A549 (cell line): ENCODE data around the gene PNMA8B. TPM values are rescaled to one million over a fixed set of nuclear protein-coding genes. Genes with fewer than 3 reads are reported as not detected.

Source experiments
- ATAC-seq, 2 experiments: fragments of 200-7000 bp in 1 of 2; fragments of >200 bp in 1 of 2; cut with Nextera tagmentation in 1 of 2; cut with Tn5 transposase in 1 of 2; 3 replicates each; pipeline versions ENCODE4 v1.8.0 to v1.9.1; 2018 to 2020; ENCODE audit warnings: mild to moderate bottlenecking in 1 of 2, moderate library complexity in 1 of 2
- CTCF ChIA-PET: fragments of 300-600 bp; sonication (Branson Sonifier 250); formaldehyde crosslinking; extraction: SDS; loops from one replicate; lab custom pipeline; 2021; ENCODE audit warnings: antibody characterized with exemption, inconsistent platforms; lab: Yijun Ruan, JAX
- POLR2A ChIA-PET: fragments of 350-600 bp; formaldehyde crosslinking; extraction: SDS; loops from one replicate; lab custom pipeline; 2021; ENCODE audit warnings: antibody characterized with exemption, inconsistent platforms; lab: Yijun Ruan, JAX
- DNase-seq, 2 experiments: peaks; one replicate each; pipeline versions ENCODE4 v3.0.0 to v3.0.0-alpha.2; 2011 to 2016; ENCODE audit warnings: low read depth in 1 of 2, low spot score in 1 of 2
- FAIRE-seq: peaks from 2 replicates; lab custom pipeline; 2011; peaks lifted over from hg19 to GRCh38; lab: Jason Lieb, UNC
- H3K27ac ChIP-seq, 2 experiments: fragments of >200 bp; sonication (Bioruptor Twin); formaldehyde crosslinking; 3 replicates each; pipeline ENCODE4 v1.5.1; 2016 to 2017
- H3K4me1 ChIP-seq: fragments of >200 bp; sonication (Bioruptor Twin); formaldehyde crosslinking; 3 replicates; pipeline ENCODE4 v1.6.1; 2016
- H3K4me2 ChIP-seq: fragments of >200 bp; sonication (Bioruptor Twin); formaldehyde crosslinking; 3 replicates; pipeline ENCODE4 v1.6.1; 2016
- H3K4me3 ChIP-seq: fragments of >200 bp; sonication (Bioruptor Twin); formaldehyde crosslinking; 3 replicates; pipeline ENCODE4 v1.5.1; 2016
- H3K9me3 ChIP-seq: fragments of >200 bp; sonication (Bioruptor Twin); formaldehyde crosslinking; 3 replicates; pipeline ENCODE4 v1.6.1; 2016
- ATOH8 ChIP-seq: fragments of 250-450 bp; sonication (Bioruptor Pico); IDR thresholded peaks from 2 replicates; pipeline ENCODE4 v1.5.0; 2020; ENCODE audit warnings: low read depth, mild to moderate bottlenecking, moderate library complexity
- BCL3 ChIP-seq: fragments of >200 bp; sonication (Bioruptor Twin); formaldehyde crosslinking; IDR thresholded peaks from 3 replicates; pipeline ENCODE4 v1.6.1; 2016
- CBX8 ChIP-seq: fragments of 200-600 bp; sonication (generic); IDR thresholded peaks from 2 replicates; pipeline ENCODE4 v1.6.1; 2016
- CHD2 ChIP-seq: fragments of 150-350 bp; IDR thresholded peaks from 2 replicates; pipeline ENCODE4 v1.6.1; 2014; ENCODE audit warnings: low read length; ENCODE audit not compliant: partially characterized antibody
- CTCF ChIP-seq: fragments of >200 bp; sonication (Bioruptor Twin); formaldehyde crosslinking; IDR thresholded peaks from 3 replicates; pipeline ENCODE4 v1.5.1; 2016
- EP300 ChIP-seq, 2 experiments: fragments of >200 bp; sonication (Bioruptor Twin); formaldehyde crosslinking; IDR thresholded peaks; 2 replicates in 1 of 2; 3 replicates in 1 of 2; pipeline ENCODE4 v1.6.1; 2016 to 2017
- GATA3 ChIP-seq: IDR thresholded peaks from 2 replicates; pipeline ENCODE4 v1.6.1; 2012; ENCODE audit warnings: borderline replicate concordance
- HEYL ChIP-seq: fragments of 250-450 bp; sonication (Bioruptor Pico); IDR thresholded peaks from 2 replicates; pipeline ENCODE4 v1.8.0; 2021; ENCODE audit warnings: mild to moderate bottlenecking, moderate library complexity
- HOXB5 ChIP-seq: fragments of 250-450 bp; sonication (Bioruptor Pico); IDR thresholded peaks from 2 replicates; pipeline ENCODE4 v1.5.0; 2020; ENCODE audit warnings: mild to moderate bottlenecking, moderate library complexity
- MAZ ChIP-seq: fragments of 150-350 bp; IDR thresholded peaks from 2 replicates; pipeline ENCODE4 v1.6.1; 2014; ENCODE audit warnings: antibody characterized with exemption, low read depth, low read length, borderline replicate concordance
- PHF8 ChIP-seq: fragments of 200-600 bp; sonication (generic); IDR thresholded peaks from 2 replicates; pipeline ENCODE4 v1.6.1; 2016; ENCODE audit warnings: low read depth, mild to moderate bottlenecking, antibody characterized with exemption, moderate library complexity, borderline replicate concordance
- POLR2AphosphoS2 ChIP-seq: conservative IDR thresholded peaks from 2 replicates; pipeline ENCODE4 v1.6.1; 2012; ENCODE audit warnings: low read length, improper control_type of control experiment, inconsistent platforms
- REST ChIP-seq: fragments of 200-600 bp; sonication (generic); IDR thresholded peaks from 2 replicates; pipeline ENCODE4 v1.6.1; 2016; ENCODE audit warnings: antibody characterized with exemption, mild to moderate bottlenecking, moderate library complexity
- ZFP36 ChIP-seq: fragments of 450-650 bp; IDR thresholded peaks from 2 replicates; pipeline ENCODE4 v1.6.1; 2014; ENCODE audit warnings: borderline replicate concordance; ENCODE audit not compliant: partially characterized antibody
- WGBS: methylation state at CpG from one replicate; pipeline ENCODE4 v1.1.6; 2017; ENCODE audit errors: missing lambda C conversion rate; 5-methylcytosine and 5-hydroxymethylcytosine counted together
- polyA plus RNA-seq, 4 experiments: library from polyadenylated mRNA; depleted of rRNA in 3 of 4; stranded (reverse); fragments of >200 nt; fragmentation: RNase III in 1 of 4; extraction: RNeasy Plus Mini Kit Qiagen cat#74134 plus additional on column Dnase treatment in 1 of 4; gene quantifications; 2 replicates in 3 of 4; 3 replicates in 1 of 4; pipeline ENCODE4 v1.2.3, GENCODE V29; 2011 to 2017

Gene PNMA8B
- polyA plus RNA-seq, 2 of the 4 experiments (the other 2 are of a cell fraction), result not detected

GRCh38 chr19:46487802-46488445, 7.7 kb downstream of the PNMA8B start (continued):
- TF ChIP-seq CTCF (peak; percentile 98), CHD2 (no peak)

- TF ChIP-seq ZFP36, result peak; percentile 21
- no peak for TF ChIP-seq GATA3
- no peak for TF ChIP-seq CBX8
- TF ChIP-seq BCL3, result no peak
- TF ChIP-seq HEYL (CRISPR knock-in tag), result no peak
- TF ChIP-seq REST, result no peak
- peak in 1 of 2 experiments; percentile 26; a peak in 3 of 6 replicates for ATAC-seq
- peak overlapping the region; percentile 100 for H3K4me2 ChIP-seq
- FAIRE-seq, result no peak
- ChIA-PET CTCF (interaction anchor here (0.6 to 6.7 kb wide), 54 partner anchors 8 to 445 kb away, joined by 3 to 140 read pairs (median 5); partner anchors contain the start of genes CCDC8, PNMA8A and PNMA8C), POLR2A (interaction anchor here (0.6 to 1.3 kb wide), 2 partner anchors 82 to 83 kb away, joined by 3 to 4 read pairs; no protein-coding TSS in a partner anchor)
- no peak for DNase-seq
- no peaks in the 10 kb centered on the region for H3K9me3 ChIP-seq
- peak overlapping the region; percentile 65 to 72; a peak in 5 of 6 replicates for H3K27ac ChIP-seq
- peaks cover 10% of the 10 kb centered on the region; the same call in 1 of the 3 replicates for H3K4me1 ChIP-seq
- H3K4me3 ChIP-seq, result peak overlapping the region; percentile 46
- WGBS, result 19% methylated on average over 12 of the region's 19 CpGs
Measured at GRCh38 chr19:46487178-46487801, 8.4 kb downstream of the PNMA8B start.

GRCh38 chr19:46486358-46486757, 9.3 kb downstream of the PNMA8B start:
- ChIA-PET CTCF (interaction anchor here (0.6 to 17.0 kb wide), 3 partner anchors 27 to 95 kb away, joined by 3 to 358 read pairs (median 4); no protein-coding TSS in a partner anchor), POLR2A (no interaction called here)
- Histone ChIP-seq H3K4me1 (peaks cover 10% of the 10 kb centered on the region; the same call in 1 of the 3 replicates), H3K9me3 (no peaks in the 10 kb centered on the region), H3K4me2 (no peak overlapping the region), H3K27ac (no peak overlapping the region), H3K4me3 (no peak overlapping the region)
- WGBS, result 62% methylated on average over 3 of the region's 3 CpGs
- FAIRE-seq, result no peak
- no peak for DNase-seq
- TF ChIP-seq ATOH8 (no peak), PHF8 (no peak), MAZ (no peak), HOXB5 (CRISPR knock-in tag) (no peak), EP300 (IDR thresholded peaks at IDR 0.05) (no peak), POLR2AphosphoS2 (no peak)
- TF ChIP-seq, all 56 proteins: peak for 0
- ATAC-seq, result no peak
